Stimulated activated CD4-positive, alpha-beta T cell treated with anti-CD3 and anti-CD28 coated beads, Interleukin-15, amount 100 ng/mL, for 48 hours (primary cell): ENCODE results near the gene IZUMO1R.
"Not testable (repeated sequence)": the region's sequence is repeated elsewhere in the genome, so short reads cannot be mapped to it uniquely, and the experiment has no call there.

Experiments
- DNase-seq, 2 donors: peaks; one replicate each; pipeline ENCODE4 v3.0.0-alpha.2; 2020; ENCODE audit warnings: low read depth in 2 of 2

IZUMO1R gene

DNA sequence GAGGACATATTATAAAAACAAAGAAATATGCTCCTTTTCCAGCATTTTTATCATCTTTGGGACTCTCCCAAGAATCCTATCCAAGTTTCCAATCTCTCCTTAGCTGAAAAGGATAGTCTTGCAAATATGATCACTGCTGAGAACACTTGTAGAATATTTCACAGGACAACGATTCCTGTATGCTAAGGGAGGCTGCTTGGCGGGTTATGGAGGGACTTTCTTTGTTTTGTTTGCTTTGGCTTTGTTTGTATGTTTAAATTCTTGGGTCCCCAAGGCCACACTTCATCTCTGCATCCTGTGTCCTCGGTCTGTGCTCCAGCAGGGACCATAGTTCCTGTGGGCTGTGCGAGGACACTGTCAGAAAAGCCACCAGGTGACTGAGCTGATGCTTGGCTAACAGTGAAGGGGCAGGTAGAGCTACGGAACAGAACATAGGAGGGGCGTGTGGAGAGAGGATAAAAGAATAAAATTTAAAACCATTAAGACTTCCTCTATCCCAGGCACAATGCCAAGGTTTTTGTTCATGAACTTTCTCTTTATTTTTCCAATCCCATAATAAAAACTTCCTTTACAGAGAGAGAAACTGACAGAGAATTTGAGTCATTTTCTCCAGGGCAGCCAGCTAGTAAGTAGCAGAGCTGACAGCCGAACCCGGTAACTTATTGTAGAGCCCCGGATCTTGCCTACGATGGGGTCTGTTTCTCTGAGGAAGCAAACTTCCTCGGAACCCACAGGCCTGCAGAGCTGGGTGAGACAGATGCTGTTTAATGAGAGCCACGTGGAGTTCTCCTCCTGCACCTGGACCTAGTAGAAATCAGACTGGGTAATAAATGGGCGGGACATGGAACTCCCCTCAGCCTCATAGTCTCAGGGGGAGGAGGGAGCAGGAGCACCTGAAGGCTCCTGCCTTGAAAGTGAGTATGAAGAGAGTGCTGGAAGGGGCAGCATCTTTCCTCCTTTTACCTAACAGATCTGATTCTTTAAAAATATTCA lies at the start of gene IZUMO1R:
IZUMO1R (plus strand) TSS at position 615 of the 993 bp plus-strand sequence. CDS start 1,057 bp downstream, outside the sequence.
- DNase-seq = no peak

DNA sequence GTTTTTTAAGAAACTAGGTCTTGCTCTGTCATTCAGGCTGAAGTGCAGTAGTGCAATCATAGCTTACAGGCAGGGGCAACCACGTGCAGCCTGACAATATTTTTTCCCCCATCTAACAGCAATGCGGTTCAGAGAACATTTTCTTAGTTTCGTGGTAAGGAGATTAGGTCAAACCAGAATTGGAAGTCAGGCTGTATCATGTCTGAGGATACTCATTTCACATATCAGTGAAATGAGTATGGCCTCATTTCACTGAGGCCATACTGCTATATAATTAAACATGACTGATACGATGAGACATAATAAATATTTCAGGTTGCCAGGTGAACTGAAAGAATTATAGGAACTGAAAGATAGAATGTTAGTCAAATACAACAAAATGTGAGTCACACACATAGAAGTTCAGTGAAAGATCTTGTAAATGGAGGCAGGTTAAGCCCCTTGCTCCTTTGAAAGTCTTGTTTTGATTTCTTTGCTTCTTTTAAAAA lies 32.5 kb upstream of the IZUMO1R start:
- peak in 1 of 2 donors; percentile 1 for DNase-seq

- DNase-seq = no peak
Measured at GRCh38 chr11:94272738-94273313, 31.6 kb upstream of the IZUMO1R start.

GRCh38 chr11:94275961-94276360 lies 28.4 kb upstream of the IZUMO1R start:
- no peak for DNase-seq

- no peak for DNase-seq
Measured at GRCh38 chr11:94276943-94277342, 27.4 kb upstream of the IZUMO1R start.

- DNase-seq = not testable (repeated sequence)
Measured at GRCh38 chr11:94278207-94278606, 26.2 kb upstream of the IZUMO1R start.

GRCh38 chr11:94279996-94280395 lies 24.4 kb upstream of the IZUMO1R start:
- DNase-seq = no peak

DNA sequence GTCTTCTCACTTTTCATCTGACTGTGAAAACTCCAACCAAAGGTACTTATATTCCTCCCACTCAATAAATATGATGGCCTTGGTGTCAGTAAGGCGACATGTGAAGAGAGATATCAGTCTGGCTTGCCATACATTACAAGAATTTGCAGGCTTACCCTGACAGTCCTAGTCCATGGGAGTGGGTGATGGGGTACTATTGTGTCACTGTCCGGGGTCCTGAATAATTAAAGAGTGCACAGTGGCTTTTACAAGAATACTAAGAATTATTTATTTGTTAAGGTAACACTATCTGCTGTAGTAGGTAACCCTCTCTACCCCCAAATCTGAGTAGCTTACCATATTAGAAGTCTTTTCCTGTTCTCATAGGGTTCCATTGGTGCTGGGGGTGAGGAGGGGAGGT lies 23.1 kb upstream of the IZUMO1R start:
- DNase-seq = no peak

DNA sequence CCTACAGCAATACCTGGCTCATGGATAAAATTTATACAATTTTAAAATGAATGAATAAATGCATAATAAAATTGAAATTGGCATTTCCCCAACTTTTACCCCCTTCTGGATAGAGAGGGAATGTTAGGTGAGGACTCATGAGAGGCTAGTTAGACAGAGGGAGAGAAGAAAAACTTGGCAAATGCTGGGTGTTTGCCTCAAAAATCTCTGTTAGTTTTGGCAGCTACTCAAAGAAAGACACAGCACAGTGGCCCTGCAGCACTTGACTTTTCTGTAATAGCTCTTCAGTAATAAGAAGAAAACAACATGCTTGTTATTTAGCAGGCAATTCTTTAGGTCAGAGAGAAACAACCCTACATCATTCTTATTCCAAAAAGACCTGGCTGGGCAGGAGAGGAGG lies 20.7 kb upstream of the IZUMO1R start:
- DNase-seq = no peak

DNA sequence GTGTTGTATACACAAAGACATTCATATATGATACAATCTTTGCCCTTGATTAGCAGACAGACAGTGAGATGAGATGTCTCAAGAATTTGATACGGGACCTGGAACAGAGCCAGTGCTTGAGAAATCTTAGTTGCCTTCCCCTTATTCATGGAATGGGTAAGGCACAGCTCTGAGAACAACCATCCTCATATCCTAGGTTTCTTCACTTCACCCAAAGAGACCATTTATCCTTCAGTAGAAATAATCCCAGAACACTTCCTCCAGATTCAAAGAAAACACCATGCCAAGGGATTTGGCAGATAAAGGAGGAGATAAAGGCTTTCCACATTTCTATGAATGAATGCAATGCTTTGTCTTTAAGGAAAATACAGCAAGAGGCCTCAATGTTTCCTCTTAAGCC lies 8.8 kb upstream of the IZUMO1R start:
- DNase-seq = no peak

DNA sequence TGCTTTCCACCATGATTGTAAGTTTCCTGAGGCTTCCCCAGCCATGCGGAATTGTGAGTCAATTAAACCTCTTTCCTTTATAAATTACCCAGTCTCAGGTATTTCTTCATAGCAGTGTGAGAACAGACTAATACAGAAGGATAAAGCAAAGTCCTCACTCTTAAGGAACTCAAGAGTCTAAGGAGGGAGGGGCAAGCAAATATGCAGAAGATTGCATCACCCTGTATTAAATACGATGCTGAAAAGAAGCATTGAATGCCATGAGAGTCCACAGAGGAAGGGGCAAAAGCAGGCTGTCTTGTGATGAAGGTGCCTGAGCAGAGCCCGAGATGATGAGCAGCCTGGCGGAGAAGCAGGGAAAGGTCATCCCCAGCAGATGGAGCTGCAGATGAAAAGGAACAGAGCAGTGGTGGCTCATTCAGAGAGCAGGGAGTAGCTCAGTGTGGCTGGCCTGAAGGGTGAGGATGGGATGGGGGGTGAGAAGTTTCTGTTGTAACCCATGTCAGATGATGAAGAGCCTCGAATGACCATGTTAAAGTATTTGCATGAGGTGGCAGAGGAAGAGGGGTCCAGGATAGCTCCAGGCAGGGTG lies 6.3 kb upstream of the IZUMO1R start:
- DNase-seq = no peak

DNA sequence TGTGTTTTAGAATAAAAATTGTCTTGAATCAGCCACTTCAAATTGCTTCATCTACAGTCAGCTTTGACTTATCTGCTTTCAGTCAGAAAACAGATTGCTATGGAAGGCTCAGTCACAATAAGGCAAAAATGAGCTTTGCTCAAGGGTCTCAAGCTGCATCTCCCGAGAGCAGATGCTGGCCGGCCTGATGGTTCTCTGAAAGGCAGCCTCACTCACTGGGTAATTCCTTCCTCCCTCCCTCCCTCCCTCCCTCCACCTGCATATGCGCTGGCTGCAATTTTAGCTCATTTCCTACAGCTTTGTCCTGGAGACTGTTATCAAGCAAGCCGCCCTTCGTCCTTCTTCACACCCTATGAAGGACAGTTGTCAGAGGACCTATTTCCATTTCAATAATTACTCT lies 1.6 kb upstream of the IZUMO1R start:
- no peak for DNase-seq

GRCh38 chr11:94305146-94305545 lies 766 bp downstream of the IZUMO1R start:
- DNase-seq = no peak

DNA sequence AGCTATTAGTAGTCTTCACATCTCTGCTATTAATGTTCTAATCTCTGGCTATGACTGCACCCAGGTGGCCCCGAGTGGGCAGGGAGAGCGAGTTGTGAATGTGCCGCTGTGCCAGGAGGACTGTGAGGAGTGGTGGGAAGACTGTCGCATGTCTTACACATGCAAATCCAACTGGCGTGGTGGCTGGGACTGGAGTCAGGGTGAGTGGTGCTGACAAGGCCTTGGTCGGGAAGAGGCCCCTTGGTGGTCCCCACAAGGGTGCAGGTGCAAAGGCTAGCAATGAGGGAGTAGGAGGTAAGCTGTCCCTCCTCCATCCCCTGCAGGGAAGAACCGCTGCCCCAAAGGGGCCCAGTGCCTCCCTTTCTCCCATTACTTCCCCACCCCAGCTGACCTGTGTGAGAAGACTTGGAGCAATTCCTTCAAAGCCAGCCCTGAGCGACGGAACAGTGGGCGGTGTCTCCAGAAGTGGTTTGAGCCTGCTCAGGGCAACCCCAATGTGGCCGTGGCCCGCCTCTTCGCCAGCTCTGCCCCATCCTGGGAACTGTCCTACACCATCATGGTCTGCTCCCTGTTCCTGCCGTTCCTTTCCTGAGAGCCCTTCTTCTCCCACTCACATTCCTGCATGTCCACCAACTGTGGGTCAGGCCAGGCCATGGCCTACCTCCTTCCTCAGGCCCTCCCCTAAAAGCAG lies 2.9 kb downstream of the IZUMO1R start:
- DNase-seq = no peak

GRCh38 chr11:94308024-94308423 lies 3.6 kb downstream of the IZUMO1R start:
- no peak for DNase-seq

- DNase-seq = no peak
Measured at GRCh38 chr11:94309757-94310156, 5.4 kb downstream of the IZUMO1R start.

DNA sequence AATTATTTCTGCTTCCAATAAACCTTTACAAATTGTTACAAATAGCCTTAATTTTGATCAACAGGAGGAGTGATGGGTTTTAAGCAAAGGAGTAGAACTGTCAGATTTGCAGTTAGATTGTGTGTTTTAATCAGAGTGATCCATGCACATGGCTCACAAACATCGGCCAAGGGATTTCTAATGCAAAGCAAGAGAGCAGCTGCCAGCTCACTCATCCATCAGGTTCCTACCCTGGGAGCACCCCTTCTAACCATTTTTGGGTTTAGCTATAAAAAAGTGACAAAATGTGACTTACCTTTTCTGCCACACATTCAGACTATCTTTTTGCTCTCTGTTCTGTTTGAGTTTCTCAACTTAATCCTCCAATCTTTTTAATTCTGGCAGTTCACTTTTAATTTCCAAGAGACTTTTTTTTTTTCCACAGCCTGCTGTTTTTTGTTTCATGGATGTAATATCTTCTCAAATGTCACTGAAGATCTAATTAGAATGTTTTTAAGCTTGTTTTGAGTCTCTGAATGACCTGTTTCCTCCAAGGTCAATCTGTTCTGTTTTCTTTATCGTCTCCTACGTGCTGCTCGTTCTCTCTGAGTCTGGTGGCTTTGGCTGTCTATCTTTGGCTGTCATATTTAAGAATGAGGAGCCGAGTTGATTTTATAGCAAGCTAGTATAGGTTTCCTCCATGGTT lies 6.0 kb downstream of the IZUMO1R start:
- DNase-seq = no peak

- DNase-seq = no peak
Measured at GRCh38 chr11:94312339-94312738, 8.0 kb downstream of the IZUMO1R start.

- no peak for DNase-seq
Measured at GRCh38 chr11:94314064-94314463, 9.7 kb downstream of the IZUMO1R start.

DNA sequence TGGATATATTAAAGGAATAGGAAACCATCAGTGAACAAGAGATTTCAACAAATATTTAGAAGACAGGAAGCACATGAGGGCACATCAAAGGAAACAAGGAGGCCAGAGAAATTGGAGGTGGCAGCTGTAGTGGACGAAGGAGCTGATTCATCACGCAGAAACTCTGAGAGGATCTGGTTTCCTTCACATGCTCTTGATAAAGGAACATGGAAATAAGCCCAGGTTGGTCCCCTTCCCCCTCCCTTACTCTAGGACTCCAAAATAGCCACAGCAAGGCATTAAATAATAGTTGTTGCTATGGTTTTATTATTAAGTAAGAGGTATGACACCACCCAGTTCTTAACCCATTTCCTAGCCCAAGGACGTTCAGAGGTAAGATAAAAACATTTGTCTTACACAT lies 11.3 kb downstream of the IZUMO1R start:
- no peak for DNase-seq

DNA sequence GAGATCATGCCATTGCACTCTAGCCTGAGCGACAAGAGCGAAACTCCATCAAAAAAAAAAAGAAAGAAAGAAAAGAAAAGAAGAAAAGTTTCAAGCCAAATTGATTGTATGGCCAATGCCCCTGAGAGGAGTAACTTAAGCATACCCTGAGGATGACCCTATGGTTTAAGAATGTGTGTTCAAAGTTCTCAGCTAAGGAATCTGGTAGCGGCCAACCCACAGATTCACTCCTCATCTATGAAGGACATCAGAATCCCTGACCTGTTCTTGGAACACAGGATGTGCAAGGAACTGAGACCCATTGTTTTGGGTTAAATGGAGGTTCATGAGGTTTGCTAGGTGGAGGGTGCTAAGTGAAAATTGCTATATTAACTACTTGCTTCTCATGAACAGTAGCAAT lies 18.1 kb downstream of the IZUMO1R start:
- no peak for DNase-seq
